ENCODE results near the gene RNPEPL1.
"Not testable (repeated sequence)": the region's sequence is repeated elsewhere in the genome, so short reads cannot be mapped to it uniquely, and the experiment has no call there.

Gene RNPEPL1

DNA sequence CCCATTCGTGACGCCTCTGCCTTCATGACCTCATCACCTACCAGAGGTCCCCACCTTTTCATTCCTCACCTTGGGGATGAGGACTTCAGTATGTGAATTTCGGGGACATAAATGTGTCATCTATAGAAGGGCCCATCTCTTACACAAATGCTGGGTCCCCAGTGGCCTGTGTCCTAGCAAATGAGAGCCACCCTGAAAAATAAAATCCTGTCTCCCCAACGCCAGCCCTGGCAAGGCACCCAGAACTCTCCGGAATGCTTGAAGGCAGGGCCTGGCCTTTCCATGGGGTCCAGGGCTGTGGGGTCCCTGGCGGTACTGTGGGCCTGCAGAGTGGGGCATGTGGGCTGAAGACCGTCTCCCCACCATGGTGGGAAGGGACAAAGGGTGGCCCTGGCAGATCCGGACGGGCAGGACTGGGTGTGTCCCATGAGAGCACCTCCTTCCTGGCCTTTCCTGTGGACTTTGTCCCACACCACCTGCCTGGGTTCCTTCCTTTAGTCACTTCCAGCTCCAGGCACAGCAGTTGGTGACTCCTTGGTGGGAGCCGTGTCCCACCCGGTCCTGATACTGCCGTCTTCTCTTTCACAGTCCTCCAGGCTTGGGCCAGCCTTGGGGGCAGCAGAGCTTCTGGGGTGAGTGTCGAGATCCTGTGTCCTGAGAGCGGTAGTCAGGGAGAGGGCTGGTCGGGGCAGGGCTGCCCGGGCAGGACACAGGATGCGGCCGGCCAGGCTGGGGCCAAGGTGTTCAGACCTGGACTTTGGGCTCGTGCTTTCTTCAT lies 36.8 kb downstream of the RNPEPL1 start:
- DNase-seq (ENCODE audit: low read depth), result no peak

DNA sequence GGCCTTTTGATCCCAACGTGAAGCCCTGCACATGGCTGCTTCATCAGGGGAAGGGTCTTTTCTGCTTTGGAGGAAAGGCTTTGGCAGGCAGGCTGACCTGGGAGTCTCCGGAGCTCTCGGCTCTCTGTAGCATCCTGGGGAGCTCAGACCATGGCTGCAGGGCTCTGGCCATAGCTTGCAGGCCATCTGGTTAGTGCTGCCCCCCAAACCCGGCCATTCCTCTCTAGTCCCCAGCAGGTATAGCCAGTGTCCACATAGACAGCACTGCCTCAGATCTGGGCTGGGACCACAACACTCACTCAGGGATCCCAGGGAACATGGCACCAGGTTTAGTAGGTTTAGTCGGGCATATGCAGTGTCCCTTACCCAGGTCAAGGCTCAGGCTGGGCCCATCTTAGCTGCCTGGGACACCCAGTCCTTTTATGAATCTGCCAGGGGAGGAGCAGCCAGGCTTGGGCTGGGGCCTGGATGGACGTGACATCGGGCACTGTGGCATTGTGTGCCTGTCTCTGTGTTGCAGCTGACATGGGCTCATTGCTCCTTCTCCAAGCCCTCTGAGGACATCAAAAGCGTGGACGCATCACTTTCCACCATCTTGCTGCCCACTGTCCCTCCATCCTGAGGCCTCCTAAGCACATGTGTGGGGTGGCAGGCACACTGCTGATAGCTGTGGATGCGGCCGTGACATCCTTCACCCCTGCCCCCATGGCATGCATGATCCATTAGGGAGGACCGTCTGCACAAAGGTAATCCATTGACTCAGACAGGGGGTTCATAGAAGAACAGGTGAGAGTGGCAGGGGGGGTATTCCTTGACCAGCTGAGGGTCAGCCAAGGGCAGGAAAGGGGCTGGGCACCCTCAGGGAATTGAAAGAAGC lies 37.8 kb downstream of the RNPEPL1 start:
- no peak for DNase-seq (ENCODE audit: low read depth)

DNA sequence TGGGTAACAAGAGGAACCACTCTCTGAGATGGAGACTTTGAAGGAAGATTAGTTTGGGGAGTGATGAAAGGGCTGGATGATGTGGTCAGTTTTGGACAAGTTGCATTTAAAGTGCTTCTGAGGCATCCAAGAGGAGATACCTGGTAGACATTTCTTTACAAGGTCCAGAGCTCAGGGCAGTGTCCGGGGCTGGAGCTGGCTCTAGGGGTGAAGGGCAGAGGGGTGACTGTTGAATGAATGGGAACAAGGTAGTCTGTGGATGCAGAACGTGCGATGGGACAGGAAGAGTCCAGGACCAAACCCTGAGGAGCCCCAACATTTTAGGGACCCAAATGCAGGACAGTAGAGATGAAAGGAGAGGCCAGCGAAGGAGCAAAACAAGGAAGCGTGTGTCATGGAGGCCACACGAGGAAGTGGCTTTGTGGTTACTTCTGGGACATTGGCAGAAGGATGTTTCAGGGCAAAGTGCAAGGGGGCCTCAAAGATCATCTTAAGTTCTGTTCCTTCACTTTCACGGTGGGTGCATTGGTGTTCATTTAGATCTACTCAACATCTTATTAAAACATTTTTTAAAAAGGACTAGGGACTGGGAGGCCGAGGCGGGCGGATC lies 43.4 kb downstream of the RNPEPL1 start:
- no peak for DNase-seq (ENCODE audit: low read depth)

DNA sequence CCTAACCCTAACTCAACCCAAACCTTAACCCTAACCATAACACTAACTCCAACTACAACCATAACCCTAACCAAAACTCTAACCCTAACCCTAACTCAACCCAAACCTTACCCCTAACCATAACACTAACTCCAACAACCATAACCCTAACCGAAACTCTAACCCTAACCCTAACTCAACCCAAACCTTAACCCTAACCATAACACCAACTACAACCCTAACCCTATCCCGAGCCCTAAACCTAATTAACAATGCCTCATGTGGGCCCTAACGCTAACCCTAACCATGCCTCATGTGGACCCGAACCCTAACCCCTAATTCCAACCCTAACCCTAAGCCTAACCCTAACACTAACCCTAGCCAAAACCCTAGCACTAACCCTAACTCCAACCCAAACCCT lies 45.5 kb downstream of the RNPEPL1 start:
- no peak for DNase-seq (ENCODE audit: low read depth)

DNA sequence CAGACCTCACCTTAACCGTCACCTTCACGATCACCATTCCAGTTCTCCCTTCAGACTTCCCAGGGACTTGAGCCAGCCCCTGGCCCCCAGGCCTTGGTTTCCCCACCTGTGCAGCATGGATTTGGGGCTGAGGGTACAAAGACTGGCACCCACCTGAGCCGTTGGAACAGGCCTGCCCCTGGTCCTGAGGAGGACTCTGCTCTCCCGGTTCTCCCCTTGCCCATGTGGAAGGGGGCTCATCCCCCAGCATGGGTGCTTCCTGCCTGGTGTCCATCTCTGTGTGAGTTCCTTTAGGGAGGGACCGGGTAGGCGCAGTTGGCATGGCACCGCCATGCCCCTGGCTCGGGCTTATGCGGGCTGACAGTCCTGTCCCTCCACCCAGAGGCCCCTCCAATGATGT lies 46.1 kb downstream of the RNPEPL1 start:
- DNase-seq (ENCODE audit: low read depth), result no peak

DNA sequence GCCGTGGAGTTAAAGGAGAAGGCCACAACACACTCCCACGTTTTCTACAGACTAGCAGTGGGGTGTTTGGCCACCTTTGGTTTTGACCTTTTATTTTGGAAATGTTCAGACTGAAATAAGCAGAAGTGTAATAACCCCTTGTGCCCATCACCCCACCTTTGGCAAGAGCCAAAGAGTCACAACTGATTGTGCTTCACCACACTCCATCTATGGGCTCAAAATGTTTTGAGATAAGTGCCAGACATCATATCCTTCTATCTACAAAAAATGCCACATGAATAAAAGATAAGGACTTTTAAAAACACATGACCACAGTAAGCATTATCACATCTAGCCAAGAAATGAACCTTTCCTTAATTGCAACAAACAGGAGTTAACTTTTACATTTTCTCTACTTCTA lies 47.1 kb downstream of the RNPEPL1 start:
- no peak for DNase-seq (ENCODE audit: low read depth)

DNA sequence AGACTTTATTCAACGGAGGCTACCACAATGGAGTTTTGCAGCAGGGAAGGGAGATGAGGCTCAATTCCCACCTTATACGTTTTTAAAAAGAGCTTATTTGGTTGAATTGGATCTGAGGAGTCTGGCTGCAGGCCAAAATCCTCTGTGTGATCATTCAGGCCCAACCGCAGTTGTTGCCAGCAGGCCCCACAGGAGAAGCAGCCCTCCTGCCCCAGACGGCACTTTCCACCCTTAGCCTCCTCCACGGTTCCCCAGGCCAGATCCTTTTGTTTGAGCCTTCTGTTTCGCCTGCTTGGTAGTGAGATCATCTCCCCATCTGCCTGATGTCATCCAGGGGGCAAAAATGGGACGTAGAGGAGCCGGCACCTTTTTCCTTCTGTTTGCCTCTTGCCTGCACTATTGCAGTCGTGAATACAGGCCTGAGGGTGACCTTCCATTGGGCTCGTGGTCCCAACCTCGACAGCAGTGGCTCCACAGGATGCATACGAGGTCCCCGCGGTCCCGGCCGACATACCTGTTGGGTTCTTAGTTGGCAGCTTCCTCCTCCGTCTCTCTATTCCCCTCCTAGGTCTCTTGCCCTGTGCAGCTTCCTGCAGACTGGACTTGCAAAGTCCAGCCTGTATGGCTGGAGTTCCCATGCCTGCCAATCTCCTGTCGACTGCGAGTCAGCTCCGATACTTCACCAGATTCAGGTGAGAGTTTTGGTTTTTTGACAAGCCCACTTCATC lies 47.7 kb downstream of the RNPEPL1 start:
- no peak for DNase-seq (ENCODE audit: low read depth)

DNA sequence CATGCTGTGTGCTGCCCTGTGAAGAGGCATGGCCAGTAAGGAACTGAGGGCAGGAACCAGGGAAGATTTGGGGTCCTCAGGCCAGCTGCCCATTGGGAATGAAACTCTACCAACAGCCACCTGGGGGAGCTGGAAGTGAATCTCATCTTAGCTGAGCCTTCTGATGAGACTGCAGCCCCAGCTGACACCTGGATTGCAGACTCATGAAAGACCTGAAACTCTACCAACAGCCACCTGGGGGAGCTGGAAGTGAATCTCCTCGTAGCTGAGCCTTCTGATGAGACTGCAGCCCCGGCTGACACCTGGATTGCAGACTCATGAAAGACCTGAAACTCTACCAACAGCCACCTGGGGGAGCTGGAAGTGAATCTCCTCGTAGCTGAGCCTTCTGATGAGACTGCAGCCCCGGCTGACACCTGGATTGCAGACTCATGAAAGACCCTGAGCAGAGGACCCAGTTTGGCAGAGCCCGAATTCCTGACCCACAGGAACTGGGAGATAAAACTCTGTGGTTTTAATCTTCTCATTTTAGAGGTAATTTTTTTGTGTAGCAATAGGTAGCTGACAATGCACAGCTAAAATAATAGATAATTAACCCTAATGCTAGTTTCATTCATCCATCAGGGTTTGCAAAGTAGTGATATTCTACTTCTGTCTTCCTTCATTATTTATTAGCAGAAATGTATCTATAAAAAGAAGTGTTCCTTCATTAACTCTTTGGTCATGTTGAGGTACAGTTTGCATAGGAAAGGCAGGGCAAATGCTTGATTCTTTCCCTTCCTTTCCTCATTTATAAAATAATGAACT lies 48.8 kb downstream of the RNPEPL1 start:
- DNase-seq (ENCODE audit: low read depth), result not testable (repeated sequence)

DNA sequence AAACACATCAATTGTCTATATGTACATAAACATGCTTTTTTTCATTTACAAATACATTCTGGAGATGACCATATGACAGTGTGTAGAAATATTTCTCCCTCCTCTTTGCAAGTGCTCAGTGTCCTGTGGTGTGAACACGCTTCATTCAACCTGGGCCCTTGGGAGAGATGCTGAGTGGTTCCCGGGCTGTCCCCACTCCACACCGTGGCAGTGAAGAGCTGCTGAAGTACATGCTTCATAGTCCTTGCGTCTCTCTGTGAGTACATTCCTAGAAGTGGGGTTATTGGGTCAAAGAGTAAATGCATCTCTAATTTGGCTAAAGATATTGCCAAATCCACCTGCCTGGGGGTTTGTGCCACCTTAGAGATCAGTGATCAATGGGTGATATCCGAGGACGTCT lies 50.5 kb downstream of the RNPEPL1 start:
- no peak for DNase-seq (ENCODE audit: low read depth)

DNA sequence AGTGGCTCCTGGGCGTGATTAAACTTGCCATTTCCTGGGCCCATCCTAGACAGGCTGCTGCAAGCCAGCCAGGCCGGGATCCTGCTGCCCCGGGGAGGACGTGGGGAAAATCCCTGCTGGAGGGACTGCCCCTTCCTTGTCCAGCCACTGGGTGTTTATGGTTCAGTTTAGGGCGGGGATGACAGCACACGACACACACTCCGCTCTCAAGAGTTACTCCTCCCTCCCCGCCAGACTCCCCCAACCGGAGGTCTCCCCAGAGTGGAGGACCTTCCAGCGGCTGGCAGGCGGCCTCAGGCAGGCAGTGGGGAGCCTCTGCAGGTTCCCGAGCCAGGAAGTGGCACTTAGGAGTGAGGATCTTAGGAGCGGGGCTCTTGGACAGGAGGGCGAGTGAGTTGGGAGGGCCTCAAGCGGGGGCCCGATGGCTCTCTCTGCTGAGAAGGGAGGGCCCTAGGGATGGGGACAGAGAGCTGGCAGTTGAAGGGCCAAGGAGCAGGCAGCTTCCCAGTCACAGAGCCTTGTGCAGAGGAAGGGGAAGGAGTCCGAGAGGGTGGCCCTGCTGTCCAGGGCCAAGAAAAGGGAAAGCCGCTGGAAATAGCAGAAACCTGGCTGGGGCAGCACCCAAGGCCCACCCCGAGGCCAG lies 51.3 kb downstream of the RNPEPL1 start:
- DNase-seq (ENCODE audit: low read depth), result no peak

DNA sequence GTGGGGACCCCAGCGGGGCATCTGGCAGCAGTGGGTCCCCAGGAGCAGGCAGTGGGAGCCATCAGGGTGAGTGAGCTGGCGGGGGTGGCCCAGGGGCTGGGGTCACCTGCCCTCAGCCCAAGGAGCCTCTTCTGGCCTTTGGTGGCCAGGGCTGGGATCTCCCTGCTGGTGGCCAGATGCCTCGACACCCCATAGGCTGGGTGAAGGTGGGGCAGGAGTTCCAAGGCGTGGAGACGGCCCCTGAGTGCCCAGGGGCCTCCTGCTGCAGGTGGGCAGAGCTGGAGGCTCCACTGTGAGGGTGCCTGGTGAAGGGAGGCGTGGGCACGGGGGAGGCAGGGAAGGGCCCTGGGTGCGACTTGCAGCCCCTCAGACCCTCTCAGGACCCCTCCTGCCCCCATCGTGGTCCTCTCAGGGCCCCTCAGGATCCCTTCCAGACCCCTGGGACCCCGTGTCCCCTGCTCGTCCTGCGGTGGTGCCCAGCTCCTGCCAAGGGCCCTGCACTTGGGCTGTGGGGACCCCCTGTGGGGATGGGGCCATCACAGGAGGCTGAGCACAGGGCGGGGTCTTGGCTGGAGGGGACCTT lies 52.0 kb downstream of the RNPEPL1 start:
- no peak for DNase-seq (ENCODE audit: low read depth)

DNA sequence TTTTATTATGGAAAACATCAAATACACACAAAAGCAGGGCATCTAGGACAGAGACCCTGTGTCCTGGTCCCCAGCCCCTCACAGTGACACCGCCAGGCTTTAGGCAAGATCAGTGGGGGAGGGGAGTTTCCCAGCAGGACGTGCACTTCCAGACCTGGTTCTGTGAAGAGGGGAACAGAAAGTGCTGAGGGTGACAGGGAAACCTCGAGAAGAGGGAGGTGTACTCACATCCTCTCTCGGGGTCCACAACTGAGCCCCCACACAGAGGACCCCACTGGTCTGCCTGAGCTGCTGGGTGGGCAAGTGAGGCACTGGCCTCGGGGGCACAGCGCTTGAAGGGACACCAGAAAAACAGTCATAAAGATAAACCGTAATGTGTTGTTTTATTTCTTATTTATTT lies 52.6 kb downstream of the RNPEPL1 start:
- no peak for DNase-seq (ENCODE audit: low read depth)

DNA sequence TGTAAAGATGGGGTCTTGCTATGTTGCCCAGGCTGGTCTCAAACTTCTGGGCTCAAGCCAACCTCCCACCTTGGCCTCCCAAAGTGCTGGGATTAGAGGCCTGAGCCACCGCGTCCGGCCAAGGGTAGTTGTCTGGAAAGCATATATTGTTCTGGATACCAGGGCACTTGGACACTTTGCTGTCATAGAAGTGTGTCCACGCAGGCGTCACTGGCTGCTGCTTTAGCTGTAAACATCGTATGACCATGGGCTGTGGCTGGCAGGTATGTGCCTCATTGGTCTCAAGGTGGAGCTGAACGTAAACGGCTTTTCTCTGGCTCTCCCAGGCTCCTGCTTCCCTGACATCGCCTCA lies 53.8 kb downstream of the RNPEPL1 start:
- DNase-seq (ENCODE audit: low read depth), result no peak

DNA sequence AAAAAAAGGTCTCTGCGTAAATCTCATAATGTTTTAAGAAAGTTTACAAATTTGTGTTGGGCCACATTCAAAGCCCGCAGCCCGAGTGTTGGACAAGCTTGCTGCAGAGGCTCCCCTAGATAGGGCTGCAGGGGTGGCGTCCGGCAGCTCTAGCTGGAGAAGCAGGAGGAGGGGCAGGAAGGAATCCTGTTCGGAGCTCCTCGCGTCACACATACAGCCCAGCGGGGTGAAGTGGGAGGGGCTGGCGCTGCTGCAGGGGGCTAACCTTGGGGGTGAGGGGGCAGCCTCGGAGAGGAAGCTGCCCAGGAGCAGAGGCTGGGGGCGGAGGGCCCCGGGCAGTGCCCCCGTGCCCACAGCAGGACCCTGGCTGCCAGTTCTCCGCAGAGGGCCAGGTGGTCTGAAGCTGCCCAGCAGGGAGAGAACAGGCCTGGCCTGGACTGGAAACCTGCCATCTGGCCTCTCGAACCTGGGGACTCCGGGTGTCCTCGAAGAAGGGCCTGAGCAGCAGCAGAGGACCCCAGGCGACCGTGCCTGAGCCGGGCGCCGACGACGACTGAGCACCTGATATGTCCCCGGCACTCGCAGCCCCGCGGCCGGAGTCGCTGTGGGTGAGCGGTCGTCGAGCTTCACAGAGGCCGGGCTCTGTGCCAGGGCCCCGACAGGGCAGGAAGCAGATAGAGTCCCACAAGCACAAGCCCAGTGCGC lies 54.4 kb downstream of the RNPEPL1 start:
- DNase-seq (ENCODE audit: low read depth), result peak; percentile 37

DNA sequence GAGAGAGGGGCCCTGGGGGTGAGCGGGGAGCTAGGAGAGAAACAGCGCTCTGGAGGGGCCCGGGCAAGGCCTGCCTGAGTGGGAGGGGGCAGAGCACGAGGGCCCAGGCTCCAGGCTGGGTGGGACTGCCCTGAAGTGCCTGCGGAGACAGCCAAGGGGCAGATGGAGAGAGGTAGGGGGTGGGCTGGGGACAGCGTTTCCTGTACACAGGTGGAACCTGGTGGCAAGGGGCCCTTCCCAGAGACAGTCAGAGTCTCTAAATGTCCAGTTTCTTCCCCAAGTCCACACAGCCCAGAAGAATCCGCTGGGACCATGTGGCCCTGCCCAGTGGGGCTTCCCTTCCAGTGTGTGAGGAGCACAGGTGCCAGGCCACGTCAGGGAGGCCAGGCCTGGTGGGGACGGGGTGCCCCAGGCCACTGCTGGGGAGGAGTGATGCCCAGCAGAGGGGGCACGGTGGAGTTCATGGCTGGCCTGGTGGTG lies 55.3 kb downstream of the RNPEPL1 start:
- no peak for DNase-seq (ENCODE audit: low read depth)

DNA sequence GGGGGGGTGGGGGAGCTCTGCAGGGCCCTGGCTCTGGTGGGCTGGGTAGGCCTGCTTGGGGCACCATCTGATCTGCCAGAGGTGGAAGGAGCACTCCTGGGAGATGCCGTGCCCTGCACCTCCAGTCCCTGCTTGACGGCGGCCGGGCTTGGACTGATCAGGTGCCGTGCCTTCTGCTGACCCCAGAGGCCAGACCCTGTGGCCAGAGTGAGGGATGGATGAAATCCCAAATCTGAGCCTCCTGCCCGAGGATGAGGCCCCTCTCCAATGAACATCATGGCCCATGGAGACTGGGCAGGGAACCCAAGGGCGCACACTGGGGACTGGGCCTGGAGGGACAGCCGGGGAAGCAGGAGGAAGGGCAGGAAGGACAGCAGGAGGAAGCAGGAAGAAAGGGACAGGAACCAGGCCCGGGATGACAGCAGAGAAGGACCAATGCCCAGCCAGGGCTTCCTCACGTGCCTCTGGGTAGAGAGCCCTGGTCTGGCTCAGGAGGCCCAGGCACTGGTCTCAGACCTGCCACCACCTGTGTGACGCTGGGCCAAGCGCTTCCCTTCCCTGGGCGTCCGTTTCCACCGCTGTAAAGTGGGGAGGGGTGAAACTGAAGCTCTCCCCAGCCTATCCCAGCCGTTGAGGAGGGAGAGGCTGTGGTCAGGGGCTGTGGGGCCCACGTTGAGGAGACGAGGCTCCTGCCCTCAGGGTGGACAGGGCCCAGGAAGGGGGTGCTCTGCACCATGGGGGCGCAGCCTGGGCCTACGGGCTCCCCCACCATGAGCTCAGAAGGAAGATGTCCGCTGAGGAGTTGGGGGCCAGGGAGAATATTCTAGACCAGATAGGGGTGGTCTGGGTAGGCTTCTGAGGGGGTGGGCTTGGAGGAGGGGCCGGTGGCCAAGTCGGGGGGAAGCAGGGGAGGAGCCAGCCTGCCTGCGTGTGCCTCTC lies 56.0 kb downstream of the RNPEPL1 start:
- DNase-seq (ENCODE audit: low read depth), result no peak

DNA sequence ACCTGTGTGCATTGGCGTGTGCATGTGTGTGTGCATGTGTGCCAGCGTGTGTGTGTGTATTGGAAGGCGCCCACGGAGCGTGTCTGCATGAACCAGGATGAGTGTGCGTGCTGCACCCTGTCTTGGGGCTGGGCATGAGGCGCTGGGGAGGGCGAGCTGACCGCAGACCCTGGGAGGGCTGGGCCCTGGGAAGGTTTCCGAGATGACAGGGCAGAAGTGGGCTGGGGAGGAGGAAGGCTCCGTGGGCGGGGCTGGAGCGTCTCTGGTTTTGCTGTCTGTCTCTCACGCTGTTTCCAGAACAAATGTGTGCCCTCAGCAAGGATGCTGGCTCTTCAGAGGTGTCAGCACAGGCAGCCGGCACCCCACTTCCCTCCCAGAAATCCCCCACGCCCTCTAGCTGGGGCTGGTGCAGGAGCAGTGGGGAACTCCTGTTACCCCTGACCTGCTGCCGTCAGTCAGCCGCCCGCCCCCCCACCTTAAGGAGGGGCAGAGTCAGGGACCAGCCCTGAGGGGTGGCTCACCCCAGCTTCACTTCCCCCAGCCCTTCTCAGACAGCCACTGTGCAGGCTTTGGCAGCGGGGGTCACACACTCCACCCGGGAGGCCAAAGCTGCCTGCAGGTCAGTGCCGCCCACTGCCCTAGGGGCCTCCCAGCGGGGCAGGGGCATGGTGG lies 56.8 kb downstream of the RNPEPL1 start, which contains the start of gene GPR35:
Gene GPR35, plus strand, starts transcription at position 531 of the 672 bp plus-strand sequence. CDS start 4,473 bp downstream, outside the sequence.
- peak; percentile 52 for DNase-seq (ENCODE audit: low read depth)
